Panc1 (cell line): Measurements from ENCODE around the gene FAAP24.
"Not testable (repeated sequence)": the region's sequence is repeated elsewhere in the genome, so short reads cannot be mapped to it uniquely, and the experiment has no call there.

Source experiments
- CTCF ChIP-seq: fragments of 450-650 bp; IDR thresholded peaks from 2 replicates; pipeline ENCODE4 v1.5.1; 2017; ENCODE audit warnings: mild to moderate bottlenecking
- POLR2AphosphoS5 ChIP-seq: IDR thresholded peaks from 2 replicates; pipeline ENCODE4 v1.6.1; 2012; ENCODE audit warnings: mild to moderate bottlenecking, low read depth, low read length, moderate library complexity
- SIN3A ChIP-seq: IDR thresholded peaks from 2 replicates; pipeline ENCODE4 v1.6.1; 2012; ENCODE audit warnings: low read depth, mild to moderate bottlenecking, low read length, moderate library complexity, borderline replicate concordance; ENCODE audit not compliant: insufficient read depth

- not testable (repeated sequence) for TF ChIP-seq POLR2AphosphoS5, CTCF, SIN3A
Observed at GRCh38 chr19:33025468-33026238, 53.6 kb downstream of the FAAP24 start.
